22Rv1 (cell line): Measurements from ENCODE around the gene CRYGB.

Source experiments
- H3K27ac ChIP-seq: fragments of 450-650 bp; 2 replicates; pipeline ENCODE4 v1.5.1; 2017
- CTCF ChIP-seq: fragments of 450-650 bp; IDR thresholded peaks from 2 replicates; pipeline ENCODE4 v1.5.1; 2017; ENCODE audit warnings: mild to moderate bottlenecking
- ZFX ChIP-seq: fragments of 450-650 bp; IDR thresholded peaks from 2 replicates; pipeline ENCODE4 v1.6.1; 2017; ENCODE audit warnings: antibody characterized with exemption, borderline replicate concordance

CRYGB gene

GRCh38 chr2:208174144-208174543 lies 28.2 kb upstream of the CRYGB start:
- no peak for TF ChIP-seq CTCF
- TF ChIP-seq ZFX = no peak
- no peak overlapping the region for H3K27ac ChIP-seq

GRCh38 chr2:208172125-208172524 lies 26.2 kb upstream of the CRYGB start:
- TF ChIP-seq CTCF (no peak), ZFX (no peak)
- no peak overlapping the region for H3K27ac ChIP-seq

GRCh38 chr2:208164951-208165755 lies 19.2 kb upstream of the CRYGB start:
- H3K27ac ChIP-seq = no peak overlapping the region
- TF ChIP-seq ZFX (no peak), CTCF (no peak)

GRCh38 chr2:208163489-208163888 lies 17.5 kb upstream of the CRYGB start, which contains the start of gene CRYGA:
CRYGA (minus strand) TSS chr2:208163589; CDS start chr2:208163556, 33 bp downstream.
- H3K27ac ChIP-seq = no peak within 1 kb of the TSS
- TF ChIP-seq ZFX = no peak
- TF ChIP-seq CTCF = no peak

GRCh38 chr2:208156439-208156838 lies 10.5 kb upstream of the CRYGB start:
- TF ChIP-seq CTCF (no peak), ZFX (no peak)
- H3K27ac ChIP-seq = no peak overlapping the region

GRCh38 chr2:208153156-208153555 lies 7.2 kb upstream of the CRYGB start:
- TF ChIP-seq CTCF (no peak), ZFX (no peak)
- no peak overlapping the region for H3K27ac ChIP-seq

GRCh38 chr2:208150956-208151355 lies 5.0 kb upstream of the CRYGB start:
- TF ChIP-seq ZFX (no peak), CTCF (no peak)
- H3K27ac ChIP-seq = no peak overlapping the region
